ENCODE data around the gene PSMB7. TPM values are rescaled to one million over a fixed set of nuclear protein-coding genes. Genes with fewer than 3 reads are reported as not detected.

PSMB7 gene
- total and polyA plus RNA-seq, 11 donors = 149 to 281 (median 176) TPM

GRCh38 chr9:124420991-124421543 lies 5.8 kb upstream of the PSMB7 start:
- Histone ChIP-seq H3K27me3 (no peaks in the 10 kb centered on the region), H3K4me3 (no peak overlapping the region), H3K4me1 (peaks cover 0 to 6% (median 0%) of the 10 kb centered on the region in 12 donors), H3K36me3 (no peaks in the 10 kb centered on the region), H3K9me3 (no peaks in the 10 kb centered on the region), H3K27ac (no peak overlapping the region)
- TF ChIP-seq CTCF (IDR thresholded peaks at IDR 0.05) (no peak), POLR2A (IDR thresholded peaks at IDR 0.05) (no peak)
- WGBS, 4 donors = 52 to 58% (median 54%) methylated on average over 5 to 7 of the region's 7 CpGs
- intact Hi-C loops (cut with DNase I) = loop anchor here in 3 of 10 donors (2.0 to 5.0 kb wide), 2 partner anchors 116 kb away; no protein-coding TSS in a partner anchor
- peak in 1 of 5 donors; percentile 38 for DNase-seq
- ATAC-seq = peak in 2 of 4 donors; percentile 11 to 23

GRCh38 chr9:124419832-124420489 lies 4.7 kb upstream of the PSMB7 start:
- DNase-seq (no peak), ATAC-seq (peak in 1 of 4 donors; percentile 9)
- no peaks in the 10 kb centered on the region for H3K9me3 ChIP-seq
- peak in 6 of 12 donors; percentile 3 to 31 (median 18) for TF ChIP-seq CTCF (IDR thresholded peaks at IDR 0.05)
- no peak for TF ChIP-seq POLR2A (IDR thresholded peaks at IDR 0.05)
- no peaks in the 10 kb centered on the region for H3K27me3 ChIP-seq
- intact Hi-C loops (cut with DNase I) = loop anchor here (1.0 to 10.0 kb wide), 7 partner anchors 61 to 445 kb away; partner anchors contain the start of genes ARPC5L (in 1 of the 10) and RPL35 (in 1 of the 10)
- H3K36me3 ChIP-seq = no peaks in the 10 kb centered on the region
- no peak overlapping the region for H3K4me3 ChIP-seq
- WGBS, 4 donors = 58 to 75% (median 70%) methylated on average over 5 to 6 of the region's 6 CpGs
- H3K27ac ChIP-seq = no peak overlapping the region
- peaks cover 0 to 6% (median 0%) of the 10 kb centered on the region in 12 donors for H3K4me1 ChIP-seq

GRCh38 chr9:124415852-124416484 lies 726 bp upstream of the PSMB7 start:
- H3K27me3 ChIP-seq = no peaks in the 10 kb centered on the region
- H3K4me1 ChIP-seq = peaks cover 0 to 28% (median 12%) of the 10 kb centered on the region in 12 donors
- TF ChIP-seq POLR2A (IDR thresholded peaks at IDR 0.05) (no peak), CTCF (IDR thresholded peaks at IDR 0.05) (no peak)
- H3K36me3 ChIP-seq = peaks cover 0 to 34% (median 32%) of the 10 kb centered on the region in 9 donors
- ATAC-seq = no peak
- intact Hi-C loops (cut with DNase I) = loop anchor here in 3 of 10 donors (5.0 to 10.0 kb wide), 3 partner anchors 66 to 449 kb away; partner anchors contain the start of genes ARPC5L (in 1 of the 3) and RPL35 (in 1 of the 3)
- WGBS, 4 donors = 80 to 83% (median 81%) methylated on average over 17 of the region's 17 CpGs
- H3K4me3 ChIP-seq = peak overlapping the region in 9 of 12 donors; percentile 73 to 93 (median 89)
- no peak overlapping the region for H3K27ac ChIP-seq
- no peak for DNase-seq
- no peaks in the 10 kb centered on the region for H3K9me3 ChIP-seq

- DNase-seq (no peak), ATAC-seq (no peak)
- intact Hi-C loops (cut with DNase I) = loop anchor here in 3 of 10 donors (5.0 to 10.0 kb wide), 3 partner anchors 68 to 450 kb away; partner anchors contain the start of genes ARPC5L (in 1 of the 3) and RPL35 (in 1 of the 3)
- H3K27me3 ChIP-seq = no peaks in the 10 kb centered on the region
- TF ChIP-seq CTCF (IDR thresholded peaks at IDR 0.05) = no peak
- TF ChIP-seq POLR2A (IDR thresholded peaks at IDR 0.05) = no peak
- WGBS, 4 donors = 11 to 20% (median 15%) methylated on average over 13 of the region's 13 CpGs
- peak overlapping the region; percentile 25 to 93 (median 84) for H3K4me3 ChIP-seq
- no peaks in the 10 kb centered on the region for H3K9me3 ChIP-seq
- H3K27ac ChIP-seq = peak overlapping the region in 7 of 12 donors; percentile 32 to 72 (median 58)
- H3K4me1 ChIP-seq = peaks cover 0 to 28% (median 11%) of the 10 kb centered on the region in 12 donors
- peaks cover 0 to 48% (median 44%) of the 10 kb centered on the region in 9 donors for H3K36me3 ChIP-seq
These were observed 630 bp downstream of the PSMB7 start for GRCh38 chr9:124414612-124415011.

Measured in heart left ventricle (tissue), 16 donors.